ENCODE results near the gene CCDC150.
A peak's percentile ranks its signal among the peaks of the same experiment; 100 is the strongest.
"Not testable (repeated sequence)": the region's sequence is repeated elsewhere in the genome, so short reads cannot be mapped to it uniquely, and the experiment has no call there.

The CCDC150 gene

DNA sequence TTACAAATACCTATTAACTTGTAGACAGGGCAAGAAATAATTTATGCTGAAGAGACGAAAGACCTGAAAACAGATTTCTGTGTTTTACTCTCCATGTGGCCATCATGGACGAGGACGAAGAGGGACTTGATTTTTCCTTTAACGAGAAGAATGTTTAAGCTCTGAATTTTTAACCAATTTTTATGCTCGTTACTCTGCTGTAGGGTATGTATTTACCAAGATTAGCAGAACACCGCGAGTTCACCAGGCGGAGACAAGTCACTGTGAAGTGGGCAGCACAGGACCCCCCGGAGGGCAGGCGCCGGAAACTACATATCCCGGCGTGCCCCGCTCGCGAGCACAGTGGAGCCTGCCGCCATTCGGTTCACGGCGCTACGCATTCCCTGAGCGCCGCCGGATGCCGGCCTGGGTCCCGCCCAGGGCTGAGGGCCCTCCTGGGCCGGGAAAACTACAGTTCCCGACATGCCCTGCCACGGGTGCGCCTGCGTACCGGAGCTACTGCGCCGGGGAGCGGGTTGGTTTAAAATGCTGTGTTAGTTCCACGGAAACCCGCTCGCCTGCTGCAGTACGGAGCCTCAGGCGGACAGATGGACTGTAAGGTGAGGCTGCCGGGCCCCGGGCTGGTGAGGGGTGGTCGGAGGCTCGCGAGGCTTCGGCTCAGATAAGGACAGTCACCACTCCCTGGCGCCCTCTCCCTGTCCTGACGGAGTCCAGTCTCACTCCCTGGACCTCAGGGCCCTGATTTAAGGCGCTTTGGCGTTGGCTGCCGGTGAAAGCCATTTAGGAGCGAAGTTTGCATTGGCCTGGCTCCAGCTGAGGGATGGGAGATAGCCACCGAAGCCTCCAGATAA lies at the start of gene CCDC150:
CCDC150 (plus strand) TSS at position 536 of the 851 bp plus-strand sequence; CDS start at position 588, 52 bp downstream.
- DNase-seq (ENCODE audit: low read depth), result peak; percentile 79

DNA sequence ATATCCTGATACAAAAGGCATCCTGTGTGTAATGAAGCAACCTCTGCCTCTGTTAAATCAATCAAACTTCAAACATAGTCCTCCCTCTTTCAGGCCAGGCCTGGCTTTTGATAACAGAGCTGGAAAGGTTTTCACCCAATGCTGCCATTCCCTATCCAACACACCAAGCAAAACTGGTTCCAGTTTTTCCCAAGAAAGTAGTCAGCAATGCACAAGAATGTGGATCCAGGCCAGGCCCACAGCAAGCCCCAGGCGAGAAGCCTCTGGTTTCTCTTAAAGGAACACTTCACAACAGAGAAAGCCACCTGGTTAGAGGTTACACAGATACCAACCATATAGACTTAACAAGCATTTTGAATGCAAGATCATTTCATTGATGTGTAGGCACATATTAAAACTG lies 49.2 kb upstream of the CCDC150 start:
- no peak for DNase-seq (ENCODE audit: low read depth)

DNA sequence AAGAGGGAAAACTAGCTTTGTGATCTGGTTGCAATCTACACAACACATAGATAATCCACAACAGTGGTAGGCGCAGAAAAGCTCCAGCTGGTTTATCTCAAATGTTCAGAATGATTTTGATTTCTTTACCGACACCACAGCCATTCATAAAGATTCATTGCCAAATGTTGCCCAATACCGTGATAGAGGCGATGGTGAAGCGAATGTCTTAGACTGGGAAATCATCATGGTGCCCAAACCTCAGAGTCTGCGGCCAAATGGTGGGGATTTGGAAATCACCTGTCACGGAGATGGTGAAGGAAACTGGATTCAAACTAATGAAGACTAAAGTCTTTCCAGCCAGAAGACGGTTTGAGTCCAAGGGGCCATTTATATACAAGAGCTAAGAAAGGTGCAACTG lies 48.5 kb upstream of the CCDC150 start:
- no peak for DNase-seq (ENCODE audit: low read depth)

DNA sequence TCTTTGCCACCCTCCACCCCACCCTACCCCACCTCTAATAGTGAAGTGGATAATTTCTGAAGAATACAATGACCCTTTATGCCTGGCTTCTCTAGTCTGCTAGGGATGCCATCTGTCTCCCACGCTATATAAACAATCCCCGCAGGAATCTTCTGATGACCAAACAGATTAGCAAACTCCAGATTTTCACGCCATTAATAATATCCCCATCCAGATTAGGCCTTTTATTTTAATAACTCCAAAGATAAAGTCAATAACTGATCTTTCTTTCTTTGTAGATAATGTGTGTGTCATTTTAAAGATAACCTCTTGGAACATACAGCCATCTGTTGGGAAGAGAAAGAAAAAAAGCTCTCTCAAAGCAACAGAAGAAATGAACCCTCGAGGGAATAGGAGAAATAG lies 47.9 kb upstream of the CCDC150 start:
- DNase-seq (ENCODE audit: low read depth), result no peak

DNA sequence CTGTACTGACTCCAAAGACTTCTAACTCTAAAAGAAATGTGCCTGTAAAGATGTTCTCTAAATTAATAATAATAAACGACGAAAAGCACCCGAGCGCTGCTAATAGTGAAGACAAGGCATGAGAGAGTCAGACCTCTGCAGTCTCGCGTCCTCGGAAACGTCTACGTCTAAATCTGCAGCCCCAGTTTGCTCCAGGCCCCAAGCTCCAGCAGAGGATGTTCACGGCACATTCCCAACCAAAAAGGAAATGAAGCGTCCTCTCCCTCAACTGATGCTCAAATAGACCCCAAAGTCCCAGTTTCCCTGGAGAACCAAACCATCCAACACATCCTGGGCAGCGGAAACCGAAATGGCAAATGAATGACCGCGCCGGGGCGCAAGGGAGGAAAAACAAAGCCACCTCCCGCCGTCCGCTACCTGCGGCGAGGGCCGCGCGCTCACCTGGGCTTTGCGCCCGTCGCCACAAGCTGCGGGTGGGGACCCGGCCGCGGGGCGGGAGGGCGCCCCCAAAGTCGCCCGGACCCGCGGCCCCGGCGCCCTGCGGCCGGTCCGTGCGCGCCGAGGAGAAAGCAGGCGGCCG lies 47.1 kb upstream of the CCDC150 start:
- no peak for DNase-seq (ENCODE audit: low read depth)

DNA sequence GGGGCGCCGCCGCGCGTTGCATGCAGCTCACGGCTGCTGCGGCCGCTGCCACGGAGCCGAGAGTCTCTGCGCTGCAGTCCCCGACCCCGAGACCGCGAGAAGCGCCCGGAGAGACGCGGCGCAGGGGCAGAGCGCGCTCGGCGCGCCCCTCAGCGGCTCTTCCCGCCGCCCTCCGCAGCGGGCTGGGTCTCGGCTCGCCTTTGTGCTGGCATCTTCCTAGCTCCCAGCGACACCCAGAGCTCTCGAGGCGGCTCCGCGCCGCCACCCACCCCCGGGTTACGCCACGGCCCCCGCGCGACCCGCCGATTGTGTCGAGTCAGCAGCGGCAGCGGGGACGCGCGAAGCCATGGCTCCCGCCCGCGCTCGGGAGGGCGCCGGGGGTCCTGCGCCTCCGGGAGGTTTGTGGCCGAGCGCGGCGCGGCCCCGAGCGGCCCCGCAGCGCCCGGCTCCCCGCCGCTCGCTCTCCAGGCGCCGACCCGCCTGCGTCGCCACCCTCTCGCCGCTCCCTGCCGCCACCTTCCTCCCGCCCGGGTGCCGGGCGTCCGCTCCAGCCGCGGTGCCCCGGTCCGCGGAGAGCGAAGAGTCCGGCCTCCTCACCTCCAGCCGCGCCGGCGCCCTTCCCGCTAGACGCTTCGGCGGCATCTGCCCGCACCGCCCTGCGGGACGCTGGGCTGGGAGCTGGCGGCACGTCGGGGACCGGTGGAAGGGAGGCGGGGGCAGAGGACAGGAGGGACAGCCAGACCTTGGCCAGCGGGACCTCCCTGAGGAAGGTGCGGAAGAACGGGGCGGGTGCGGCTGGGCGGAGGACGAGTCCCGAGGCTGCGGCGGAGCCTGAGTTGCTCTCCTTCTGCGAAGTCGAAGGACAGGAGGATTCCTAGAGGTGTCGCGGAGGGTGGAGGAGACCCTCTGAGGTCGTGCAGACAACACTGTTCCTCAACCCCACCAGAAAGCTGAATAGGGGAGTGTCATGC lies 46.3 kb upstream of the CCDC150 start, which contains the start of gene HECW2:
HECW2 (minus strand) TSS at position 644 of the 971 bp plus-strand sequence.
- DNase-seq (ENCODE audit: low read depth), result no peak

DNA sequence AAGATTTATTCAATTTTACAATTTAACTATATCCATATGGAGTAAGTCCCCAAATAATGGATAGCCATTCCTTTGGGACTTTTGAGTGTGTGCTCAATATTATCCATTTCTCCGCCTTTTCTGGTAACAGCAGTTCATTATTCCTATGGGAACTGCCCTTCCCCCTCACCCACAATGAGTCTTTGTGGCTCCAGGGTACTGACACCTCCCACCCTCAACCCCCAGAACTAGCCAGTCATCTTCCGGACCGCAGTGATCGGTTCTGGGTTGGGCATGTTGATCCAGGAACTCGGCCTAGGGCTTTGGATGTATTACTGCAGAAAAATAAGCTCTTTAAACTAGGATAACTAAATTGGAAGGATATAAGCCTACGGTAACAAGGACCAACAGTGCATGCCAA lies 45.4 kb upstream of the CCDC150 start:
- no peak for DNase-seq (ENCODE audit: low read depth)

DNA sequence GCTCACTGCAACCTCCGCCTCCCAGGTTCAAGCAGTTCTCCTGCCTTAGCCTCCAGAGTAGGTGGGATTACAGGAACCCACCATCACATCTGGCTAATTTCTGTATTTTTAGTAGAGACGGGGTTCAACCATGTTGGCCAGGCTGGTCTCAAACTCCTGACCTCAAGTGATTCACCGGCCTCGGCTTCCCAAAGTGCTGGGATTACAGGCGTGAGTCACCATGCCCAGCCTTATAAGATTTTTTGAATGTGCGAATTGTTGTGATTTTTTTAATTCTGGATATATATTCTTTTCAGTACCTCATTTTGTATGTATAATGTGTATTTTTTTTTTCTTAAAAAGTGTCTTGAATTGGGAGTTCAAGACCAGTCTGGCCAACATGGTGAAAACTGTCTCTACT lies 42.0 kb upstream of the CCDC150 start:
- DNase-seq (ENCODE audit: low read depth), result no peak

DNA sequence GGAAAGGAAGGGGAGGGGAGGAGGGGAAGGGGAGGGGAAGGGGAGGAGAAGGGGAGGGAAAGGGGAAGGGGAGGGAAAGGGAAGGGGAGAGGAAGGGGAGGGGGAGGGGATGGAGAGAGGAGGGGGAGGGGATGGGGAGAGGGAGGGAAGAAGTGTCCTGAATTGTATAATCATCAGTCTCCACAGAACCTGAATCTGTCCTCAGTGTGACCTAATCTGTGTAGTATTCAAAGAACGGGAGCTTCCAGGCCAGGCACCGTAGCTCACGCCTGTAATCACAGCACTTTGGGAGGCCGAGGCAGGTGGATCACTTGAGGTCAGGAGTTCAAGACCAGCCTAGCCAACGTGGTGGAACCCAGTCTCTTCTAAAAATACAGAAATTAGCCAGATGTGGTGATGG lies 41.1 kb upstream of the CCDC150 start:
- DNase-seq (ENCODE audit: low read depth), result no peak

DNA sequence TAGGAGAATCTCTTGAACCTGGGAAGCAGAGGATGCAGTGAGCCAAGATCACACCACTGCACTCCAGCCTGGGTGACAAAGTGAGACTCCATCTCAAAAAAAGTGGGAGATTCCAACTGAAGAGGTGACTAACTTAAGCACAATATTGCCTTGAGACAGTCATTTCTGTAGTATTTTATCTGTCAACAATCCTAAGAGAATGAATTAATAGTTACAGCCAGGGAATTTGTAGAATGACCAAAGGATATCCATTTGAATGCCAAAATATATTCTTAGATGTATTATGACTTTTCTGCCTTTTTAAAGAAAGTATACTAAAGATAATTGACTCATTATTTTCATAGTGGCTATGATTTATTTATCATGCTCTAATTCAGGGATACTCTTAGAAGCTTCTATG lies 40.7 kb upstream of the CCDC150 start:
- DNase-seq (ENCODE audit: low read depth), result no peak

DNA sequence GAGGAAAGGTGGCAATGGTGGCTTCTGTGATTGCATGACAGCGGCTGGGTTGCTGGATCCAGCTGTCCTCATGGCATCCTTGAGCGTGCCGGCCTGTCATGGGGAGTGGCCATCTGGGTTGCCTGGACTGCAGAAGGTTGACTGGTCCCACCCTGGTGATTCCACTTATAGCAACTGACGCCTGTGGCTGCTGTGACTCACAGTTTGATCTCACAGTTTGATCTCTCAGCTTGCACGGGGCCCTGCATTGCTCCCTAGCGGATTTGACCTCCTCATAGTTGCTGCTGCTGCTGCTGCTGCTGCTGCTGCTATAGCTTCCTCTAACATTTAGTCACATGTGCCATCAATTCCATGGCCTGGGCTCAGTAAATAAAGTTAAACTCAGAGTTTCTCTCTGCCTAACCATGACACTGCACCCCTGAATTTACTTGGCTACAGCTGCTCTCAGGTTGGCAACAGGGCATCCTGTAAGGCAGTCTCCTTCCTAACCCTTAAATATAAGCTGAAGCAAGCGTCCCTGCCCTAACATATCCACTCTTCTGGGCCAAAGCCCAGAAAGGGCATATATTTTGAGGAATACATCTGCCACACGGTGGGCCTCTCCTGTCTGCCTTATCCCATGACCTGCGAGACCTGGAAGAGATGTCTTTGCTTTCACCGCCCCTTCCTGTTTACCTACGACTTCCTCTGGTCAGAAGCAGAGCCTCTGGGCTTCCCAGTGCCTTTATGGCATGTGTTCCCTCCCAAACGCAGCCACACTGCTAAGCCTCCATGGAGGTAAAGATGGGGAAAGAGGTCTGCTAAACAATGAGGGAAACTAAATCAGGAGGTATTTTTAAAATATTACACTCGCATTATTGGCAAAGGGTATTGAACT lies 37.8 kb upstream of the CCDC150 start:
- no peak for DNase-seq (ENCODE audit: low read depth)

DNA sequence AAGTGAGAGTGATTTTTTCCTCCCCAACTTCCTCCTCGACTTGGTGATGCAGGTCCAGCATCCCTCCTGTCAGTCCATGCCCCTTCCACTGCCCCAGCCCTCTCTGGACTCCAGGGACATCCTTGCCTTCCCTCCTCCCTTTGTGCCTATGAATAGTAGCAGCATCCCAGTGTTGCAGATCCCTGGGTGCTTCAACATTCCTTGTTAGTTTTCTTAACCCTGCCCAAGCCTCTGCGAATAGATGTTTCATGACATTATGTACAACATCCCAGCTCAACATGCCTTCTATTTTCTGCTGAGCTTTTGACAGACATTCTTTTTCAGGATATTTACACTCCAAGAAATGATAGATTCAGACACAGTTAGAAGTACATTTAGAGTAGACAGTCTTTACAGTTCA lies 35.3 kb upstream of the CCDC150 start:
- DNase-seq (ENCODE audit: low read depth), result no peak

DNA sequence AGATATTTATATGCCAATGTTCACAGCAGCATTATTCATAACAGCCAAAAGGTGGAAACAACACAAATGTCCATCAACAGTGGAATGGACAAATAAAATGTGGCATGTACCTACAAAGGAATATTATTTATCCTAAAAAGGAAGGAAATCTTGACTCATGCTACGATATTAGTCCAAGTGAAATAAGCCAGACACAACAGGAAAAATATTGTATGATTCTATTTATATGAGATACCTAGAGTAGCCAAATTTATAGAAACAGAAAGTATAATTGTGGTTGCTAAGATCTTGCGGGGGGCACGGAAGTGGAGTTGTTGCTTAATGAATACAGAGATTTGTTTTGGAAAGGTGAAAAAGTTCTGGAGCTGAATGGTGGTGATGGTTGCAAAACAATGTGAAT lies 33.0 kb upstream of the CCDC150 start:
- DNase-seq (ENCODE audit: low read depth), result no peak

DNA sequence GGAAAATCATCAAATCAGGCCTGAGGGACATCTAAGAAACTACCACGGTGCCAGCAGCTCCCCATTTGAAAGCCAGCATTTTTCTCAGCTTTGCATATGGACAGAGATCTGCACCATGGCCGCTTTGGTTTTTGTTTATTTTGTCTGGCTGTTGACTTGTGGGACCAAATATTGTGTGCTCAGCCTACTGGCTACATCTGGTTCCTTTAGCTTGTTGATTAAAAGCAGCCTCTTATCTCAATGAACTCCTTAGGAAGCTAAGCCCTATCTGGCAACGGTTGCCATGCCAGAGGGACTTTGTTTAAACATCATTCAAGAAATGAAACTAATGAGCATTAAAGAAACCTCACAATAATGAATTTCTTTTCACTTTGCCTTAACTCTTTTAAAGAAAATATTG lies 32.4 kb upstream of the CCDC150 start:
- no peak for DNase-seq (ENCODE audit: low read depth)

DNA sequence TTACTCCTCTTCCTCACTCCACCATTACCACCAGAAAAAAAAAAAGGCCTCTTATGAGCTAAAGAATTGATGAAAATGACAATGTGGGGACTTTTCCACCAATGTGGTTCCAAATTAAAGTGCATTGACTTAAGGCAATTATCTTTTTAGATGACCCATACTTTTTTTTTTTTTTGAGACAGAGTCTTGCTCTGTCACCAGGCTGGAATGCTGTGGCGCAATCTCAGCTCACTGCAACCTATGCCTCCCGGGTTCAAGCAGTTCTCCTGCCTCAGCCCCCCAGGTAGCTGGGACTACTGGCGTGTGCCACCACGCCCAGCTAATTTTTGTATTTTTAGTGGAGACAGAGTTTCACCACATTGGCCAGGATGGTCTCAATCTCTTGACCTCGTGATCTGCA lies 31.6 kb upstream of the CCDC150 start:
- not testable (repeated sequence) for DNase-seq (ENCODE audit: low read depth)

DNA sequence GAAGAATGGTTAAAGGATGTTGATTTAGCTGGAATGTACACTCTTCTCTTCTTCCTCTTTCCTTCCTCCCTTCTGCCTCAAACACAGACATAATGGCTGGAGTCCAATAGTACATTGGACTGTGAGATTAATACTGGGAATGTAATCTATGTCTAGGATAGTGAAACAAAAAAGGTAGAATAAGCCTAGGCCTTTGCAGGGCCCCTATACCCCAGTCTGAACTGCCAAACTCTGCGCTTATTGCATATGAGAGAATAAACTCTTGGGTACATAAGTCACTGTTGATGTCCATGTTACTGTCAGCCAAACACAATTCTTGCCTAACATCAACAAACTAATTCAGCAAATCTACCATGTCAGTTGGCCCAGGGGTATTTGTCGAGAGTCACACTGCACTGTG lies 29.7 kb upstream of the CCDC150 start:
- no peak for DNase-seq (ENCODE audit: low read depth)

DNA sequence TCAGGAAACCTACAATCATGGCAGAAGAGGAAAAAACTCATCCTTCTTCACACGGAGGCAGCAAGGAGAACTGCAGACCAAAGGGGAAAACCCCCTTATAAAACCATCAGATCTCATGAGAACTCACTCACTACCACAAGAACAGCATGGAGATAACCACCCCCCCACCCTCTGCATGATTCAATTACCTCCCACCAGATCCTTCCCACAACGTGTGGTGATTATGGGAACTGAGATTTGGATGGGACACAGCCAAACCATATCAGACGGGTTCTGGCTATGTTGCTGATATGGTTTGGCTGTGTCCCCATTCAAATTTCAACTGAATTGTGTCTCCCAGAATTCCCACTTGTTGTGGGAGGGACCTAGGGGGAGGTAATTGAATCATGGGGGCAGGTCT lies 28.7 kb upstream of the CCDC150 start:
- DNase-seq (ENCODE audit: low read depth), result no peak

DNA sequence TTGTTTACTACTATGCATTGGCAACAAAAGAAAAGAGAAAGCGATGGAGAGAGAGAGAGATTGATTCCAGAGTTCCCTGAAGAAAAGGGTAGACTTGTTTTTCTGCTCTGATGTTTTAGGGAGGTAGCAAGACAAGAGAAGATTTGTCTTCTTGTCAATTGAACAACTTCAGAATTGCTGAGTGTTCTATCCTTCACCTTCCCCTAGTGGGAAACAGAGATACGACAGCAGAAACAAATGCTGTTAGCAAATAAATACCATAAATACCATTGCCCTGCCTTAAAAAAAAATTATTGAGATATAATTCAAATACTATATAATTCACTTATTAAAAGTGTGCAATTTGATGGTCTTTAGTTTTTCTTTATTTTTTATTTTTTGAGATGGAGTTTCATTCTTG lies 26.2 kb upstream of the CCDC150 start:
- DNase-seq (ENCODE audit: low read depth), result no peak

DNA sequence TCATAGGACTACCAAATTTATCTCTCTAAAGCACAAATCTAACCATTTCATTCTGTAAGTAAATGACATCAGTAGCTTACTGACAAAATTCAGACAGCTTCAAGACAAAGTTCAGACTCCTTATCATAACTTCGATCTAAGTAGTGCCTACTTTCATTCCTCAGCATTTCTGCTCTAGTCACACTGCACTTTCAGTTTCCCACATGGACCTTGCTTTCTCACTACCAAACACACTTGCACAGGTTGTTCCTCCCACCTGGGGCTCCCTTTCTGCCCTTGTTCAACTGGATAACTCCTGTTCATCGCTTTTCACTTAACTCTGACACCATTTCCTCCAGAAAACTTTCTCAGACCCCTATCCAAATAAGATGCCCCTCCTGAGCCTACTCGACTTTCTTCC lies 22.1 kb upstream of the CCDC150 start:
- DNase-seq (ENCODE audit: low read depth), result no peak

DNA sequence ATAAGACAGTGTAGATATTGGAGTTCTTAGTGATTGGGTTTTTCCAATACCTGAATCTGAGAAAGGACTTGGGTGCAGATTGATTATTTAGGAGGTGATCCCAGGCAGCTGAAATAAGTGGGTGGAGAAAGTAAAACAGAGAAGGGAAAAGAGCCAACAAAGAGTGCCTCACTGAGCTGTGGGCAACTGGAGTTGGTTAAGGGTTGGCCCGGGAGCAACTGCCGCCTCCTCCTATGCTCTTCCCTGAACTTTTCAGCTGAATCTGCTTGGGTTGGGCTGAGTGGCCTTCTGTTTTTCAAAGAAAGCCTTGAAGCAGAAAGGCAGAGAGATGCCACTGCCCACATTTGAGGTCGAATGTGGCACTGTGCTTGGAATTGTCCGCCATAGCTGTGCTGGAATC lies 20.9 kb upstream of the CCDC150 start:
- DNase-seq (ENCODE audit: low read depth), result no peak

DNA sequence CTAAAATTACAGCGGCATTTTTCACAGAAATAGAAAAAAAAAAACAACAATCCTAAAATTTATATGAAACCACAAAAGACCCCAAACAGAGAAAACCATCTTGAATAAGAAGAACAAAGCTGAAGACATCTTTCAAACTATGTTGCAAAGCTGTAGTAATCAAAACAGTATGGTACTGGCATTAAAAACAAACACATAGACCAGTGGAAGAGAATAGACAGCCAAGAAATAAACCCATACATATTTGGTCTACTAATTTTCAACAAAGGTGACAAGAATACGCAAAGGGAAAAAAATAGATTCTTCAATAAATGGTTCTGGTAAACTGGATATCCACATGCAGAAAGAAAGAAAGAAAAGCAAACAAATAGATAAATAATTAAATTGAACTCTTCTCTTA lies 9.0 kb upstream of the CCDC150 start:
- no peak for DNase-seq (ENCODE audit: low read depth)

DNA sequence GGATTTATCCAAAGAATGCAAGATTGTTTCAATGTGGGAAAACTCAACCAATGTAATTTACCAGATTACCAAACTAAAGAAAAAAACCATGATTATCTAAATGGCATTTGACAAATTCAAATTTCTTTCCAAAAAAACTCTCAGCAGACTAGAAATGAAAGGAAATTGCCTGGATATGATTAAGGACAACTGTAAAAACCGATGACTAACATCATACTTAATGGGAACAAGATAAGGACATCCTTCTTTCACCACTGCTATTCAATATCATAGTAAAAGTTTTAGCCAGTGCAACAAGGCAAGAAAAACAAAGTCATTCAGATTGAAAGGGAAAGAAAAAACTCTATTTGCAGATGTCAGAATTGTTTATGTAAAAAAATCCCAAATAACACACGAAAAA lies 4.4 kb upstream of the CCDC150 start:
- no peak for DNase-seq (ENCODE audit: low read depth)
